Endodermal cell (in vitro differentiated cells): ENCODE data around the gene NLGN1. TPM values are rescaled to one million over a fixed set of nuclear protein-coding genes. Genes with fewer than 3 reads are reported as not detected.

ENCODE experiments used
- DNase-seq: peaks from one replicate; pipeline ENCODE4 v3.0.0-alpha.2; 2017
- H3K27ac ChIP-seq: 2 replicates; pipeline ENCODE4 v1.5.1; 2013; ENCODE audit warnings: mild to moderate bottlenecking, low read depth, low read length, moderate library complexity
- H3K27me3 ChIP-seq: 2 replicates; pipeline ENCODE4 v1.6.1; 2013; ENCODE audit warnings: mild to moderate bottlenecking, low read length, moderate library complexity; ENCODE audit not compliant: insufficient read depth, control insufficient read depth, poor library complexity, severe bottlenecking
- H3K36me3 ChIP-seq: 2 replicates; pipeline ENCODE4 v1.7.0; 2013; ENCODE audit warnings: mild to moderate bottlenecking, low read length, moderate library complexity; ENCODE audit not compliant: control insufficient read depth, insufficient read depth
- H3K4me1 ChIP-seq: one replicate; pipeline ENCODE4 v1.7.0; 2013; ENCODE audit warnings: low read length; ENCODE audit not compliant: control insufficient read depth, insufficient read depth
- H3K4me3 ChIP-seq: 2 replicates; pipeline ENCODE4 v1.5.1; 2013; ENCODE audit warnings: mild to moderate bottlenecking, low read length, moderate library complexity
- H3K9ac ChIP-seq: 2 replicates; pipeline ENCODE4 v1.6.1; 2013; ENCODE audit warnings: mild to moderate bottlenecking, low read length, moderate library complexity; ENCODE audit not compliant: poor library complexity, severe bottlenecking; ENCODE audit errors: extremely low read depth
- H3K9me3 ChIP-seq: 2 replicates; pipeline ENCODE4 v1.6.1; 2013; ENCODE audit warnings: mild to moderate bottlenecking, low read length, moderate library complexity; ENCODE audit not compliant: control insufficient read depth
- H3K27ac Mint-ChIP-seq: 2 replicates; pipeline ENCODE4 v1.8.0; 2020; ENCODE audit warnings: mixed read lengths
- H3K27me3 Mint-ChIP-seq: 2 replicates; pipeline ENCODE4 v1.8.0; 2021; ENCODE audit warnings: mild to moderate bottlenecking, mixed read lengths; ENCODE audit not compliant: insufficient read depth
- H3K36me3 Mint-ChIP-seq: 2 replicates; pipeline ENCODE4 v1.8.0; 2020; ENCODE audit warnings: low read depth, mixed read lengths
- H3K4me1 Mint-ChIP-seq: 2 replicates; pipeline ENCODE4 v1.8.0; 2020; ENCODE audit warnings: mixed read lengths
- H3K4me3 Mint-ChIP-seq: 2 replicates; pipeline ENCODE4 v1.8.0; 2020; ENCODE audit warnings: mild to moderate bottlenecking, moderate library complexity, mixed read lengths
- H3K9me3 Mint-ChIP-seq: 2 replicates; pipeline ENCODE4 v1.8.0; 2020; ENCODE audit warnings: mild to moderate bottlenecking, mixed read lengths
- WGBS, 2 experiments: methylation state at CpG; one replicate each; pipeline versions ENCODE4 v1.1.5 to v1.1.7; 2013; ENCODE audit warnings: missing lambda C conversion rate in 2 of 2, mixed read lengths in 1 of 2; ENCODE audit not compliant: insufficient coverage in 1 of 2, insufficient read length in 1 of 2; 5-methylcytosine and 5-hydroxymethylcytosine counted together
- total RNA-seq, 2 donors: library from RNA; stranded (reverse); fragmentation: NEBNext Ultra II Directional in 1 of 2; extraction: Animal tissue kit (Norgen Biotek cat#: 25700) in 1 of 2; gene quantifications; 2 replicates in 1 of 2; 3 replicates in 1 of 2; pipeline ENCODE4 v1.2.1, GENCODE V29; 2021
- TF ChIP-seq, protein P1 (sequence below): fragments of 200-600 bp; sonication (generic); conservative IDR thresholded peaks from 2 replicates; pipeline ENCODE4 v1.5.0; 2021; ENCODE audit warnings: antibody characterized with exemption, mild to moderate bottlenecking

Gene NLGN1
- total RNA-seq, 2 donors from 2014 or later: 3.4 to 14.3 TPM

DNA sequence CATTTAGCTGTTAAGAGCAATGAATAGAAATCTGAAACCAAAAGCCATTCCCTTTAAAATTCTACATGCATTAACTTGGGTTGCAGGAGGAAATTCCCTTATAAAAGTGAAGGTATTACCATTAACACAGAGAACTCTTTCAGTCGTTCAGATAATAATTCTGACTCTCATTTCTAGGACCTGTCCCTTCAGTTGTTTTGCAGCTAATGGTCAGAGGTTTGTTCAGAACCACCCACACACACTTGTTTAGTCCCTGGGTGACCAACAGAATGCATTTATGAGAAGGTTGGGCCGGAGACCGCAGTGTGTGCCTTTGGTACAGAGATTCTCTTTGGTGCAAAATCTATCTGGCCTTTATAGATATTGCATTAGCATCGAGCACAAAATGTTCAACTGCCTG lies 492.5 kb downstream of the NLGN1 start:
- no peaks in the 10 kb centered on the region for H3K4me1 Mint-ChIP-seq
- H3K27ac Mint-ChIP-seq: no peak overlapping the region
- H3K27me3 Mint-ChIP-seq: no peaks in the 10 kb centered on the region
- Histone ChIP-seq H3K36me3 (no peaks in the 10 kb centered on the region), H3K9me3 (no peaks in the 10 kb centered on the region), H3K27ac (no peak overlapping the region), H3K4me1 (no peaks in the 10 kb centered on the region), H3K4me3 (no peak overlapping the region), H3K27me3 (no peaks in the 10 kb centered on the region), H3K9ac (no peak overlapping the region)
- H3K9me3 Mint-ChIP-seq: no peaks in the 10 kb centered on the region
- TF ChIP-seq, protein P1, sequence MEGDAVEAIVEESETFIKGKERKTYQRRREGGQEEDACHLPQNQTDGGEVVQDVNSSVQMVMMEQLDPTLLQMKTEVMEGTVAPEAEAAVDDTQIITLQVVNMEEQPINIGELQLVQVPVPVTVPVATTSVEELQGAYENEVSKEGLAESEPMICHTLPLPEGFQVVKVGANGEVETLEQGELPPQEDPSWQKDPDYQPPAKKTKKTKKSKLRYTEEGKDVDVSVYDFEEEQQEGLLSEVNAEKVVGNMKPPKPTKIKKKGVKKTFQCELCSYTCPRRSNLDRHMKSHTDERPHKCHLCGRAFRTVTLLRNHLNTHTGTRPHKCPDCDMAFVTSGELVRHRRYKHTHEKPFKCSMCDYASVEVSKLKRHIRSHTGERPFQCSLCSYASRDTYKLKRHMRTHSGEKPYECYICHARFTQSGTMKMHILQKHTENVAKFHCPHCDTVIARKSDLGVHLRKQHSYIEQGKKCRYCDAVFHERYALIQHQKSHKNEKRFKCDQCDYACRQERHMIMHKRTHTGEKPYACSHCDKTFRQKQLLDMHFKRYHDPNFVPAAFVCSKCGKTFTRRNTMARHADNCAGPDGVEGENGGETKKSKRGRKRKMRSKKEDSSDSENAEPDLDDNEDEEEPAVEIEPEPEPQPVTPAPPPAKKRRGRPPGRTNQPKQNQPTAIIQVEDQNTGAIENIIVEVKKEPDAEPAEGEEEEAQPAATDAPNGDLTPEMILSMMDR: no peak
- DNase-seq: no peak
- 97 to 100% methylated on average over 1 to 4 of the region's 4 CpGs for WGBS, 2 experiments
- H3K36me3 Mint-ChIP-seq: no peaks in the 10 kb centered on the region
- no peak overlapping the region for H3K4me3 Mint-ChIP-seq

DNA sequence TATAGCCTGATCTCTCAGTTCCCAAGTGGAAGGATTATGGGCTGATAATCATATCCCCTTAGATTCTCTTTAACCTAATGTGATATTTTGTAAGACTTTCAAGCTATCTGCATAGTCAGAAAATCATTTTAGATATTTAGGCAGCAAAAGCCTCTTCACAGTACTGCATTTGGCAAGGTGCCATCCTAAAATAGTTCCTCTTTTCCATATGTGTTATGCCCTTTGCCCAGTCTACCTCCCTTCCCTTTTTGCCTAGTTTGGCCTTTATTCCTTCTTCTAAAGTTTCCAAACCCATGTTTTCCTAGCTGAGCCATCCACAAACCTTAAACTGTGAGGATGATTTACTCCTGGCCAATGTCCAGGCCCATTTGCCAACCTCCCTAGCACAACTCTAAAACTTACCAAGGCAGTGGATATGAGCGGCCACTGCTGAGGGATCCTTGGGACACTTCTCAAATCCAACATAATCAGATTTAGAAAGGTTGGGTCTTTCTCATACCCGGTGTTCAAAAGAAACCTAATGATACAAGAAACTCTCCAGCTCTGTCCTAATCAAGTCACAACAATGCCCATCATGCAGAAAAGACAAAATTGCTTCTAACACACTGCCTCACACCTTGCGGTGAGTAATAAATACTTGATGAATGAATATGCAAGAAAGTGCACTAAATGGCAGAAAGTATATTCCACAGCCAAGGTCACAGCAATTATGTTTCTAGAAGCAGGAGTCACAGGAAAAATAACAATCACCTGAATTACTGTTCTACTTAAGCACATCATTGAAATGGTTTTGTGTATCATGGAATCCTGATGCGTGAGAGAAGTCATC lies 493.9 kb downstream of the NLGN1 start:
- Histone ChIP-seq H3K27me3 (no peaks in the 10 kb centered on the region), H3K27ac (no peak overlapping the region), H3K4me3 (no peak overlapping the region), H3K36me3 (no peaks in the 10 kb centered on the region), H3K9ac (no peak overlapping the region), H3K4me1 (no peaks in the 10 kb centered on the region), H3K9me3 (no peaks in the 10 kb centered on the region)
- Mint-ChIP-seq H3K27me3 (no peaks in the 10 kb centered on the region), H3K36me3 (no peaks in the 10 kb centered on the region), H3K4me1 (peaks cover 4% of the 10 kb centered on the region), H3K9me3 (no peaks in the 10 kb centered on the region), H3K27ac (no peak overlapping the region), H3K4me3 (no peak overlapping the region)
- DNase-seq: no peak
- 80 to 94% methylated on average over 1 to 4 of the region's 4 CpGs for WGBS, 2 experiments
- TF ChIP-seq, protein P1: no peak

DNA sequence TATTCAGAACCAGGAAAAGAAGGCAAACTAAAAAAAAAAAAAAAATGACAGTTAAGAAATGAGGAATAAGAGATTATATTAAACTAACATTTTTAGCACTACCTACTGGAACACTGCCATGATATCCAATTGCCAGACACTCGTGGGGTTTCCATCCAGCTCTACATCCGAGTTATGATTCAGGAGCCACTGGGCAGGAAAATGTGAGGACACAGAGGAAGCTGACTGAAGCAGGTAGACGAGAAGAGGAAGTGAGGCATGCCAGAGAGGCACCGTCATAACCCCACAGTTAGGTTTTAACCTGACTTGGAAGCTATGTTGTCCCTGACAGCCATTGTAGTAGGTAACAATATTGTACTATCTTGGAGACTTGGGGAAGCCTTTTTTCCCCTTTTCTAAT lies 495.0 kb downstream of the NLGN1 start:
- no peaks in the 10 kb centered on the region for H3K9me3 Mint-ChIP-seq
- Histone ChIP-seq H3K4me1 (no peaks in the 10 kb centered on the region), H3K9me3 (no peaks in the 10 kb centered on the region), H3K9ac (no peak overlapping the region), H3K27me3 (no peaks in the 10 kb centered on the region), H3K36me3 (no peaks in the 10 kb centered on the region), H3K27ac (no peak overlapping the region), H3K4me3 (no peak overlapping the region)
- TF ChIP-seq, protein P1: no peak
- H3K4me1 Mint-ChIP-seq: peaks cover 11% of the 10 kb centered on the region
- DNase-seq: no peak
- no peak overlapping the region for H3K4me3 Mint-ChIP-seq
- 94 to 100% methylated on average over 2 to 4 of the region's 4 CpGs for WGBS, 2 experiments
- no peaks in the 10 kb centered on the region for H3K27me3 Mint-ChIP-seq
- no peaks in the 10 kb centered on the region for H3K36me3 Mint-ChIP-seq
- no peak overlapping the region for H3K27ac Mint-ChIP-seq
